Osteocyte (in vitro differentiated cells): ENCODE results near the gene FAIM2. TPM values are rescaled to one million over a fixed set of nuclear protein-coding genes. Genes with fewer than 3 reads are reported as not detected.
A peak's percentile ranks its signal among the peaks of the same experiment; 100 is the strongest.

ENCODE experiments used
- DNase-seq: peaks from one replicate; pipeline ENCODE4 v3.0.0; 2021; ENCODE audit warnings: mixed read lengths; ENCODE audit not compliant: unreplicated experiment; ENCODE audit errors: extremely low spot score
- H3K27ac Mint-ChIP-seq: one replicate; pipeline ENCODE4 v1.8.0; 2021; ENCODE audit warnings: mild to moderate bottlenecking, mixed read lengths; ENCODE audit not compliant: unreplicated experiment
- H3K27me3 Mint-ChIP-seq: one replicate; pipeline ENCODE4 v1.8.0; 2021; ENCODE audit warnings: mixed read lengths; ENCODE audit not compliant: unreplicated experiment
- H3K36me3 Mint-ChIP-seq: one replicate; pipeline ENCODE4 v1.8.0; 2021; ENCODE audit warnings: mixed read lengths; ENCODE audit not compliant: unreplicated experiment
- H3K4me1 Mint-ChIP-seq: one replicate; pipeline ENCODE4 v1.8.0; 2021; ENCODE audit warnings: mixed read lengths; ENCODE audit not compliant: unreplicated experiment
- H3K4me3 Mint-ChIP-seq: one replicate; pipeline ENCODE4 v1.8.0; 2021; ENCODE audit warnings: mild to moderate bottlenecking, moderate library complexity, mixed read lengths; ENCODE audit not compliant: unreplicated experiment
- H3K9me3 Mint-ChIP-seq: one replicate; pipeline ENCODE4 v1.8.0; 2021; ENCODE audit warnings: mixed read lengths; ENCODE audit not compliant: unreplicated experiment
- total RNA-seq: library from RNA; stranded (reverse); gene quantifications from 2 replicates; pipeline ENCODE4 v1.2.1, GENCODE V29; 2021
- TF ChIP-seq, protein P1 (sequence below): fragments of 200-600 bp; sonication (generic); IDR thresholded peaks from 2 replicates; pipeline ENCODE4 v1.5.0; 2021; ENCODE audit warnings: antibody characterized with exemption, mild to moderate bottlenecking, moderate library complexity

The FAIM2 gene
- total RNA-seq, 1 donor from 2014 or later: 1.5 TPM

GRCh38 chr12:49824416-49824815 is 79.3 kb downstream of the FAIM2 start:
- Mint-ChIP-seq H3K27ac (no peak overlapping the region), H3K36me3 (peaks cover 4% of the 10 kb centered on the region), H3K4me1 (peaks cover 50% of the 10 kb centered on the region), H3K27me3 (no peaks in the 10 kb centered on the region), H3K9me3 (no peaks in the 10 kb centered on the region), H3K4me3 (no peak overlapping the region)
- no peak for DNase-seq
- TF ChIP-seq, protein P1, sequence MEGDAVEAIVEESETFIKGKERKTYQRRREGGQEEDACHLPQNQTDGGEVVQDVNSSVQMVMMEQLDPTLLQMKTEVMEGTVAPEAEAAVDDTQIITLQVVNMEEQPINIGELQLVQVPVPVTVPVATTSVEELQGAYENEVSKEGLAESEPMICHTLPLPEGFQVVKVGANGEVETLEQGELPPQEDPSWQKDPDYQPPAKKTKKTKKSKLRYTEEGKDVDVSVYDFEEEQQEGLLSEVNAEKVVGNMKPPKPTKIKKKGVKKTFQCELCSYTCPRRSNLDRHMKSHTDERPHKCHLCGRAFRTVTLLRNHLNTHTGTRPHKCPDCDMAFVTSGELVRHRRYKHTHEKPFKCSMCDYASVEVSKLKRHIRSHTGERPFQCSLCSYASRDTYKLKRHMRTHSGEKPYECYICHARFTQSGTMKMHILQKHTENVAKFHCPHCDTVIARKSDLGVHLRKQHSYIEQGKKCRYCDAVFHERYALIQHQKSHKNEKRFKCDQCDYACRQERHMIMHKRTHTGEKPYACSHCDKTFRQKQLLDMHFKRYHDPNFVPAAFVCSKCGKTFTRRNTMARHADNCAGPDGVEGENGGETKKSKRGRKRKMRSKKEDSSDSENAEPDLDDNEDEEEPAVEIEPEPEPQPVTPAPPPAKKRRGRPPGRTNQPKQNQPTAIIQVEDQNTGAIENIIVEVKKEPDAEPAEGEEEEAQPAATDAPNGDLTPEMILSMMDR: no peak

GRCh38 chr12:49823951-49824350 is 79.7 kb downstream of the FAIM2 start:
- H3K9me3 Mint-ChIP-seq: no peaks in the 10 kb centered on the region
- no peak for DNase-seq
- H3K4me3 Mint-ChIP-seq: no peak overlapping the region
- H3K4me1 Mint-ChIP-seq: peaks cover 48% of the 10 kb centered on the region
- H3K27ac Mint-ChIP-seq: no peak overlapping the region
- no peaks in the 10 kb centered on the region for H3K27me3 Mint-ChIP-seq
- H3K36me3 Mint-ChIP-seq: peaks cover 7% of the 10 kb centered on the region
- TF ChIP-seq, protein P1: no peak

- DNase-seq: no peak
- TF ChIP-seq, protein P1: no peak
- H3K4me3 Mint-ChIP-seq: no peak overlapping the region
- peaks cover 7% of the 10 kb centered on the region for H3K36me3 Mint-ChIP-seq
- no peaks in the 10 kb centered on the region for H3K27me3 Mint-ChIP-seq
- no peaks in the 10 kb centered on the region for H3K9me3 Mint-ChIP-seq
- no peak overlapping the region for H3K27ac Mint-ChIP-seq
- peaks cover 42% of the 10 kb centered on the region for H3K4me1 Mint-ChIP-seq
These were observed 80.3 kb downstream of the FAIM2 start for GRCh38 chr12:49823350-49823749.

- Mint-ChIP-seq H3K4me1 (peaks cover 39% of the 10 kb centered on the region), H3K9me3 (no peaks in the 10 kb centered on the region), H3K4me3 (no peak overlapping the region), H3K36me3 (peaks cover 11% of the 10 kb centered on the region), H3K27me3 (no peaks in the 10 kb centered on the region), H3K27ac (no peak overlapping the region)
- TF ChIP-seq, protein P1: no peak
- DNase-seq: no peak
These were observed 82.1 kb downstream of the FAIM2 start for GRCh38 chr12:49821373-49822287.

- no peak overlapping the region for H3K4me3 Mint-ChIP-seq
- H3K36me3 Mint-ChIP-seq: peaks cover 22% of the 10 kb centered on the region
- H3K27ac Mint-ChIP-seq: peak overlapping the region; percentile 61
- no peaks in the 10 kb centered on the region for H3K27me3 Mint-ChIP-seq
- DNase-seq: no peak
- H3K4me1 Mint-ChIP-seq: peaks cover 24% of the 10 kb centered on the region
- TF ChIP-seq, protein P1: no peak
- H3K9me3 Mint-ChIP-seq: no peaks in the 10 kb centered on the region
These were observed 83.9 kb downstream of the FAIM2 start for GRCh38 chr12:49819786-49820185.
